ENCODE measurements around the gene MTERF2. TPM values are rescaled to one million over a fixed set of nuclear protein-coding genes. Genes with fewer than 3 reads are reported as not detected.

The MTERF2 gene
- total and polyA plus RNA-seq, 4 donors: 4.8 to 41.4 (median 14.1) TPM

GRCh38 chr12:106978035-106978800 lies 8.7 kb downstream of the MTERF2 start:
- 50 to 76% methylated on average over 9 of the region's 9 CpGs for WGBS, 2 donors
- H3K27ac ChIP-seq (ENCODE audit: low read depth in 1 of 2, low read length in 1 of 2): peak overlapping the region in 1 of 2 donors; percentile 66
- DNase-seq: peak; percentile 65 to 85 (median 76)

GRCh38 chr12:106976668-106977067 lies 10.3 kb downstream of the MTERF2 start:
- DNase-seq: no peak
- WGBS, 2 donors: 95 to 98% methylated on average over 1 of the region's 1 CpG
- ATAC-seq (ENCODE audit: insufficient read depth, low FRiP score): no peak
- H3K4me1 ChIP-seq (ENCODE audit: control insufficient read depth in 5 of 5, insufficient read depth in 5 of 5, low read length in 5 of 5): peaks cover 2 to 31% (median 24%) of the 10 kb centered on the region in 5 donors
- H3K27ac ChIP-seq (ENCODE audit: low read depth in 1 of 2, low read length in 1 of 2): peak overlapping the region in 1 of 2 donors; percentile 94
- no peaks in the 10 kb centered on the region for H3K27me3 ChIP-seq (ENCODE audit: control insufficient read depth in 3 of 3, insufficient read depth in 3 of 3, low read length in 2 of 3)
- peaks cover 3 to 25% (median 3%) of the 10 kb centered on the region in 4 donors for H3K36me3 ChIP-seq (ENCODE audit: control insufficient read depth in 4 of 4, insufficient read depth in 4 of 4, low read length in 4 of 4)
- no peak overlapping the region for H3K4me3 ChIP-seq
- no peaks in the 10 kb centered on the region for H3K9me3 ChIP-seq (ENCODE audit: control insufficient read depth in 4 of 4, insufficient read depth in 3 of 4, low read length in 3 of 4)
- no peak for TF ChIP-seq CTCF (IDR thresholded peaks at IDR 0.05; ENCODE audit: control extremely low read depth, extremely low read depth)
- no peak overlapping the region for H3K9ac ChIP-seq (ENCODE audit: insufficient read depth in 1 of 2, low read length in 2 of 2)

More at GRCh38 chr12:106978035-106978800, 8.7 kb downstream of the MTERF2 start:
- Histone ChIP-seq H3K36me3 (ENCODE audit: control insufficient read depth in 4 of 4, insufficient read depth in 4 of 4, low read length in 4 of 4) (peaks cover 3 to 21% (median 3%) of the 10 kb centered on the region in 4 donors), H3K27me3 (ENCODE audit: control insufficient read depth in 3 of 3, insufficient read depth in 3 of 3, low read length in 2 of 3) (no peaks in the 10 kb centered on the region), H3K9me3 (ENCODE audit: control insufficient read depth in 4 of 4, insufficient read depth in 3 of 4, low read length in 3 of 4) (no peaks in the 10 kb centered on the region), H3K9ac (ENCODE audit: insufficient read depth in 1 of 2, low read length in 2 of 2) (no peak overlapping the region), H3K4me3 (no peak overlapping the region), H3K4me1 (ENCODE audit: control insufficient read depth in 5 of 5, insufficient read depth in 5 of 5, low read length in 5 of 5) (peaks cover 2 to 35% (median 27%) of the 10 kb centered on the region in 5 donors)
- TF ChIP-seq CTCF (IDR thresholded peaks at IDR 0.05; ENCODE audit: control extremely low read depth, extremely low read depth): no peak
- no peak for ATAC-seq (ENCODE audit: insufficient read depth, low FRiP score)

GRCh38 chr12:106975993-106976658 lies 10.8 kb downstream of the MTERF2 start:
- WGBS, 2 donors: 78 to 94% methylated on average over 3 of the region's 3 CpGs
- Histone ChIP-seq H3K9me3 (ENCODE audit: control insufficient read depth in 4 of 4, insufficient read depth in 3 of 4, low read length in 3 of 4) (no peaks in the 10 kb centered on the region), H3K27me3 (ENCODE audit: control insufficient read depth in 3 of 3, insufficient read depth in 3 of 3, low read length in 2 of 3) (no peaks in the 10 kb centered on the region), H3K4me1 (ENCODE audit: control insufficient read depth in 5 of 5, insufficient read depth in 5 of 5, low read length in 5 of 5) (peaks cover 2 to 28% (median 21%) of the 10 kb centered on the region in 5 donors), H3K36me3 (ENCODE audit: control insufficient read depth in 4 of 4, insufficient read depth in 4 of 4, low read length in 4 of 4) (peaks cover 3 to 30% (median 5%) of the 10 kb centered on the region in 4 donors), H3K9ac (ENCODE audit: insufficient read depth in 1 of 2, low read length in 2 of 2) (no peak overlapping the region), H3K27ac (ENCODE audit: low read depth in 1 of 2, low read length in 1 of 2) (peak overlapping the region in 1 of 2 donors; percentile 94), H3K4me3 (no peak overlapping the region)
- DNase-seq (no peak), ATAC-seq (ENCODE audit: insufficient read depth, low FRiP score) (no peak)
- no peak for TF ChIP-seq CTCF (IDR thresholded peaks at IDR 0.05; ENCODE audit: control extremely low read depth, extremely low read depth)
